OCI-LY3 (cell line): ENCODE measurements around the gene RASIP1.

Source experiments
- EZH2phosphoT487 ChIP-seq: fragments of 200-600 bp; shearing (Covaris generic); IDR thresholded peaks from 2 replicates; pipeline ENCODE4 v1.6.1; 2018; ENCODE audit warnings: antibody characterized with exemption, mixed run types, low read depth
- TF ChIP-seq, protein P1 (sequence below): fragments of 200-600, 300-600 bp; sonication (generic); IDR thresholded peaks from 2 replicates; pipeline ENCODE4 v1.5.1; 2014; ENCODE audit warnings: antibody characterized with exemption, low read length, low read depth

DNA sequence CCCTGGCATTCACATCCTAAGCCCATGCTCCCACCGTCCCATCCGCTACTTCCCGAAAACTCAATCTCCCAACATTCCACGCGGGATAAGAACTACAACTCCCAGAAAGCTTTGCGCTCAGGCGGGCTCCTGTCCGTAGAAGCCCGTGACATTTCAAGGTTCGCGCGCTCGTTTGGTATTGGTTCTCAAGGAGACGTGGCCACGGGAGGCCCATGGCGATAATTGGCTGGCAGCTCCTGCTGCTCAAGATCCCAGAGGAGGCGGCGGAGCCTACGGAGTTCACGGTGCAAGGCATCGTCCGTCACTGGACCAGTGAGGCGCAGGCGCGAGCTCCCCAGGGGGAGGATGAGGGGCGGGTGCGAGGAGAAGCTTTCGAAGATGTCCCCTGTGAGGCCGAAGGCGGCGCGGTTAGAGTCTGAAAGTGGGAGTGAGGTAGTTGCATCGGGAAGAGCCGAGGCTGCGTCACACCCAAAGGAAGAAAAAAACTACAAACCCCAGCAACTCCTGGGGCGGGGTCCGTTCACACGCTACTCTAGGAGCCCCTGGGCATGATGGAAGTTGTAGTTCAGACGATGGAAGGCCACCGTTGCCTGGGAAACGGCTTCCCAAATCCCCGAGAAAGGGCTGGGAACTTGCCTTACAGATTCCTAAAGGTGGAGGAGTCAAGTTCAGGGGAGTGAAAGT lies 19.7 kb downstream of the RASIP1 start:
- TF ChIP-seq, protein P1, sequence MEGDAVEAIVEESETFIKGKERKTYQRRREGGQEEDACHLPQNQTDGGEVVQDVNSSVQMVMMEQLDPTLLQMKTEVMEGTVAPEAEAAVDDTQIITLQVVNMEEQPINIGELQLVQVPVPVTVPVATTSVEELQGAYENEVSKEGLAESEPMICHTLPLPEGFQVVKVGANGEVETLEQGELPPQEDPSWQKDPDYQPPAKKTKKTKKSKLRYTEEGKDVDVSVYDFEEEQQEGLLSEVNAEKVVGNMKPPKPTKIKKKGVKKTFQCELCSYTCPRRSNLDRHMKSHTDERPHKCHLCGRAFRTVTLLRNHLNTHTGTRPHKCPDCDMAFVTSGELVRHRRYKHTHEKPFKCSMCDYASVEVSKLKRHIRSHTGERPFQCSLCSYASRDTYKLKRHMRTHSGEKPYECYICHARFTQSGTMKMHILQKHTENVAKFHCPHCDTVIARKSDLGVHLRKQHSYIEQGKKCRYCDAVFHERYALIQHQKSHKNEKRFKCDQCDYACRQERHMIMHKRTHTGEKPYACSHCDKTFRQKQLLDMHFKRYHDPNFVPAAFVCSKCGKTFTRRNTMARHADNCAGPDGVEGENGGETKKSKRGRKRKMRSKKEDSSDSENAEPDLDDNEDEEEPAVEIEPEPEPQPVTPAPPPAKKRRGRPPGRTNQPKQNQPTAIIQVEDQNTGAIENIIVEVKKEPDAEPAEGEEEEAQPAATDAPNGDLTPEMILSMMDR, result no peak
- no peak for TF ChIP-seq EZH2phosphoT487
